H1 (cell line): ENCODE data around the gene SH3BP2. TPM values are rescaled to one million over a fixed set of nuclear protein-coding genes. Genes with fewer than 3 reads are reported as not detected.

Experiments used
- CTCF ChIA-PET: fragments of 300-600 bp; sonication (Branson Sonifier 250); formaldehyde crosslinking; loops from one replicate; lab custom pipeline; 2021; ENCODE audit not compliant: partially characterized antibody; lab: Charles Lee
- POLR2A ChIA-PET: fragments of 300-600 bp; sonication (Branson Sonifier 250); formaldehyde crosslinking; loops from one replicate; lab custom pipeline; 2021; ENCODE audit warnings: inconsistent platforms; ENCODE audit not compliant: partially characterized antibody; lab: Charles Lee
- DNase-seq, 2 experiments: peaks; one replicate each; pipeline versions ENCODE4 v3.0.0 to v3.0.0-alpha.2; 2010 to 2022; ENCODE audit warnings: low spot score in 2 of 2, low read depth in 1 of 2, mixed read lengths in 1 of 2
- FAIRE-seq: peaks from 2 replicates; lab custom pipeline; 2011; peaks lifted over from hg19 to GRCh38; lab: Jason Lieb, UNC
- H2AFZ ChIP-seq: 2 replicates; pipeline ENCODE4 v1.8.1; 2012; ENCODE audit warnings: low read length, inconsistent platforms
- H2AK5ac ChIP-seq: 2 replicates; pipeline ENCODE4 v1.6.1; 2013; ENCODE audit warnings: low read depth, low read length
- H2BK120ac ChIP-seq: replicated peaks from 2 replicates; pipeline ENCODE3; 2013; ENCODE audit warnings: low read depth, low read length, inconsistent platforms
- H2BK12ac ChIP-seq: 2 replicates; pipeline ENCODE4 v1.6.1; 2013; ENCODE audit warnings: low read depth, low read length
- H2BK15ac ChIP-seq: 2 replicates; pipeline ENCODE4 v1.6.1; 2013; ENCODE audit warnings: low read length
- H2BK20ac ChIP-seq: 2 replicates; pipeline ENCODE4 v1.6.1; 2013; ENCODE audit warnings: low read length
- H2BK5ac ChIP-seq: 2 replicates; pipeline ENCODE4 v1.6.1; 2013; ENCODE audit warnings: low read depth, low read length
- H3K14ac ChIP-seq: 2 replicates; pipeline ENCODE4 v1.6.1; 2013; ENCODE audit warnings: inconsistent platforms; ENCODE audit not compliant: insufficient read length
- H3K18ac ChIP-seq: 2 replicates; pipeline ENCODE4 v1.6.1; 2013; ENCODE audit warnings: low read length; ENCODE audit errors: extremely low read depth
- H3K23ac ChIP-seq: 2 replicates; pipeline ENCODE4 v1.6.1; 2013; ENCODE audit warnings: inconsistent platforms; ENCODE audit not compliant: insufficient read length
- H3K23me2 ChIP-seq: 2 replicates; pipeline ENCODE4 v1.6.1; 2013; ENCODE audit warnings: low read depth, low read length
- H3K27ac ChIP-seq: 2 replicates; pipeline ENCODE4 v1.6.1; 2011; ENCODE audit warnings: low read depth, low read length, inconsistent platforms
- H3K27me3 ChIP-seq, 4 experiments: replicated peaks in 1 of 4; 1 replicate in 1 of 4; 2 replicates in 3 of 4; pipeline versions ENCODE4 v1.6.1 to v1.8.1; 2011 to 2013; ENCODE audit warnings: low read length in 3 of 4, mild to moderate bottlenecking in 3 of 4, inconsistent platforms in 2 of 4, mixed read lengths in 2 of 4, moderate library complexity in 1 of 4; ENCODE audit not compliant: control insufficient read depth in 3 of 4, insufficient read depth in 3 of 4; ENCODE audit errors: extremely low read depth in 1 of 4
- H3K36me3 ChIP-seq, 4 experiments: 2 replicates each; pipeline versions ENCODE4 v1.6.1 to v1.8.1; 2011 to 2013; ENCODE audit warnings: mild to moderate bottlenecking in 4 of 4, low read length in 3 of 4, moderate library complexity in 2 of 4, control low read depth in 1 of 4, inconsistent platforms in 1 of 4; ENCODE audit not compliant: insufficient read depth in 4 of 4, control insufficient read depth in 2 of 4
- H3K4ac ChIP-seq: replicated peaks from 2 replicates; pipeline ENCODE3; 2013; ENCODE audit warnings: low read length, low read depth, mixed read lengths, inconsistent platforms; ENCODE audit not compliant: insufficient read length
- H3K4me1 ChIP-seq, 4 experiments: replicated peaks in 1 of 4; 1 replicate in 1 of 4; 2 replicates in 3 of 4; pipeline versions ENCODE4 v1.6.1 to v1.8.1; 2011 to 2013; ENCODE audit warnings: low read length in 3 of 4, inconsistent platforms in 2 of 4, mixed read lengths in 1 of 4; ENCODE audit not compliant: insufficient read depth in 4 of 4, control insufficient read depth in 3 of 4
- H3K4me2 ChIP-seq, 2 experiments: 2 replicates each; pipeline versions ENCODE4 v1.6.1 to v1.8.1; 2011 to 2013; ENCODE audit warnings: low read depth in 2 of 2, low read length in 2 of 2, control low read depth in 1 of 2, inconsistent platforms in 1 of 2, mild to moderate bottlenecking in 1 of 2; ENCODE audit not compliant: insufficient read depth in 1 of 2
- H3K4me3 ChIP-seq, 4 experiments: fragments of 200-600, 300-600 bp in 1 of 4; sonication (generic), shearing (Covaris generic), sonication (Bioruptor Twin) in 1 of 4; 2 replicates each; pipeline versions ENCODE4 v1.5.1 to v1.8.1; 2011 to 2016; ENCODE audit warnings: low read length in 4 of 4, low read depth in 3 of 4, control low read depth in 2 of 4, inconsistent platforms in 2 of 4, mild to moderate bottlenecking in 2 of 4, mixed read lengths in 1 of 4, moderate library complexity in 1 of 4; ENCODE audit not compliant: insufficient read depth in 2 of 4; ENCODE audit errors: extremely low read depth in 1 of 4
- H3K56ac ChIP-seq: replicated peaks from 2 replicates; pipeline ENCODE3; 2013; ENCODE audit warnings: low read depth, mild to moderate bottlenecking, mixed read lengths, low read length, inconsistent platforms; ENCODE audit not compliant: insufficient read length
- H3K79me1 ChIP-seq: 2 replicates; pipeline ENCODE4 v1.6.1; 2013; ENCODE audit warnings: low read depth, low read length, control low read depth
- H3K79me2 ChIP-seq, 2 experiments: 2 replicates each; pipeline versions ENCODE4 v1.6.1 to v1.8.1; 2012 to 2013; ENCODE audit warnings: low read length in 2 of 2, mild to moderate bottlenecking in 2 of 2, inconsistent platforms in 1 of 2; ENCODE audit not compliant: insufficient read depth in 2 of 2, control insufficient read depth in 1 of 2
- H3K9ac ChIP-seq, 4 experiments: replicated peaks in 1 of 4; 1 replicate in 1 of 4; 2 replicates in 3 of 4; pipeline versions ENCODE4 v1.6.1 to v1.8.1; 2011 to 2013; ENCODE audit warnings: low read depth in 3 of 4, low read length in 3 of 4, control low read depth in 2 of 4, mild to moderate bottlenecking in 2 of 4, moderate library complexity in 2 of 4, inconsistent platforms in 1 of 4; ENCODE audit errors: extremely low read depth in 1 of 4
- H3K9me3 ChIP-seq, 2 experiments: 2 replicates each; pipeline versions ENCODE4 v1.6.1 to v1.8.1; 2012 to 2013; ENCODE audit warnings: mild to moderate bottlenecking in 2 of 2, moderate library complexity in 2 of 2, control low read depth in 1 of 2, inconsistent platforms in 1 of 2, low read depth in 1 of 2, low read length in 1 of 2, mixed read lengths in 1 of 2; ENCODE audit not compliant: insufficient read depth in 2 of 2
- H4K20me1 ChIP-seq, 2 experiments: replicated peaks in 1 of 2; 2 replicates each; pipeline versions ENCODE3 to v1.8.1; 2011 to 2013; ENCODE audit warnings: inconsistent platforms in 2 of 2, low read length in 2 of 2, mild to moderate bottlenecking in 1 of 2; ENCODE audit not compliant: insufficient read depth in 2 of 2, control insufficient read depth in 1 of 2
- H4K5ac ChIP-seq: 2 replicates; pipeline ENCODE4 v1.6.1; 2013; ENCODE audit warnings: low read length, low read depth, mixed read lengths, inconsistent platforms; ENCODE audit not compliant: insufficient read length
- H4K8ac ChIP-seq: 2 replicates; pipeline ENCODE4 v1.8.0; 2013; ENCODE audit warnings: mild to moderate bottlenecking, moderate library complexity, low read length, inconsistent platforms; ENCODE audit not compliant: insufficient read depth; ENCODE audit errors: extremely low read depth
- H4K91ac ChIP-seq: replicated peaks from 2 replicates; pipeline ENCODE3; 2013; ENCODE audit warnings: low read length, mixed read lengths, inconsistent platforms; ENCODE audit not compliant: insufficient read length
- CTBP2 ChIP-seq: IDR thresholded peaks from 2 replicates; pipeline ENCODE4 v1.7.0; 2011; ENCODE audit warnings: borderline replicate concordance, mild to moderate bottlenecking, moderate library complexity, mixed read lengths, low read length; ENCODE audit not compliant: insufficient read depth, insufficient read length
- EP300 ChIP-seq, 2 experiments: IDR thresholded peaks; 1 replicate in 1 of 2; 2 replicates in 1 of 2; pipeline ENCODE4 v1.6.1; 2011 to 2012; ENCODE audit warnings: low read depth in 2 of 2, low read length in 2 of 2, mild to moderate bottlenecking in 2 of 2, borderline replicate concordance in 1 of 2, inconsistent platforms in 1 of 2, moderate library complexity in 1 of 2
- HDAC6 ChIP-seq: IDR thresholded peaks from one replicate; pipeline ENCODE4 v1.7.1; 2012; ENCODE audit warnings: low read depth, mild to moderate bottlenecking, inconsistent platforms, low read length, moderate library complexity
- KDM1A ChIP-seq: fragments of 200-600, 300-600 bp; sonication (generic); IDR thresholded peaks from 2 replicates; pipeline ENCODE4 v1.7.1; 2016; ENCODE audit warnings: mild to moderate bottlenecking, low read length, borderline replicate concordance
- KDM5A ChIP-seq: fragments of 200-600 bp; IDR thresholded peaks from 2 replicates; pipeline ENCODE4 v1.7.1; 2012; ENCODE audit warnings: mild to moderate bottlenecking, low read length, inconsistent platforms, mixed read lengths
- NANOG ChIP-seq: IDR thresholded peaks from 2 replicates; pipeline ENCODE4 v1.6.1; 2011; ENCODE audit warnings: low read length, low read depth, mild to moderate bottlenecking, inconsistent platforms; ENCODE audit not compliant: insufficient read depth, poor library complexity, severe bottlenecking
- PHF8 ChIP-seq: fragments of 200-600 bp; sonication (generic); conservative IDR thresholded peaks from 2 replicates; pipeline ENCODE4 v1.7.1; 2012; ENCODE audit warnings: low read depth, mild to moderate bottlenecking, inconsistent platforms, low read length, moderate library complexity
- POLR2AphosphoS5 ChIP-seq: IDR thresholded peaks from 2 replicates; pipeline ENCODE4 v1.6.1; 2011; ENCODE audit warnings: low read depth, low read length
- POU5F1 ChIP-seq: IDR thresholded peaks from 2 replicates; pipeline ENCODE4 v1.6.1; 2011; ENCODE audit warnings: low read depth, mild to moderate bottlenecking, low read length, moderate library complexity
- SIX5 ChIP-seq: IDR thresholded peaks from 2 replicates; pipeline ENCODE4 v1.6.1; 2011; ENCODE audit warnings: mild to moderate bottlenecking, low read depth, low read length
- SUZ12 ChIP-seq: fragments of 200-600 bp; sonication (generic); IDR thresholded peaks from 2 replicates; pipeline ENCODE4 v1.6.1; 2012; ENCODE audit warnings: mild to moderate bottlenecking, inconsistent platforms, low read length, moderate library complexity, mixed read lengths
- ZNF274 ChIP-seq: IDR thresholded peaks from 2 replicates; pipeline ENCODE4 v1.7.0; 2012; ENCODE audit warnings: low read length, borderline replicate concordance; ENCODE audit errors: extremely low read depth
- WGBS, 2 experiments: shearing (Covaris generic) in 1 of 2; methylation state at CpG; one replicate each; pipeline versions ENCODE4 v1.1.6 to v1.1.7; 2013 to 2015; ENCODE audit warnings: low lambda C conversion rate in 2 of 2, mixed read lengths in 2 of 2, inconsistent platforms in 1 of 2, low coverage in 1 of 2, missing lambda C conversion rate in 1 of 2; ENCODE audit not compliant: insufficient replicate concordance in 2 of 2, insufficient coverage in 1 of 2, insufficient read length in 1 of 2; ENCODE audit errors: extremely low coverage in 1 of 2, missing lambda C conversion rate in 1 of 2; 5-methylcytosine and 5-hydroxymethylcytosine counted together
- polyA plus RNA-seq, 7 experiments: library from polyadenylated mRNA; depleted of rRNA in 3 of 7; stranded (reverse) in 5 of 7; unstranded in 2 of 7; fragments of >200 nt in 5 of 7; fragments of 200-250 nt in 2 of 7; gene quantifications; 1 replicate in 5 of 7; 2 replicates in 1 of 7; 4 replicates in 1 of 7; pipeline versions ENCODE4 v1.2.1 to v1.2.3, GENCODE V29; 2011 to 2013; ENCODE audit warnings: missing spikeins in 2 of 7, mixed read lengths in 2 of 7
- total RNA-seq: library from RNA; stranded (reverse); fragmentation: NEBNext Ultra II Directional; extraction: Animal tissue kit (Norgen Biotek cat#: 25700); gene quantifications from 2 replicates; pipeline ENCODE4 v1.2.1, GENCODE V29; 2021

The SH3BP2 gene
- total and polyA plus RNA-seq, 2 of the 8 experiments (the other 6 are each of a cell fraction or from before 2014, with no cell fraction given) = 27.4 to 31.4 TPM

GRCh38 chr4:2767705-2768074 is 25.2 kb upstream of the SH3BP2 start:
- Histone ChIP-seq H3K36me3 (no peaks in the 10 kb centered on the region), H2BK120ac (no peak overlapping the region), H3K14ac (no peak overlapping the region), H2BK15ac (0 out of 2 replicates have a peak overlapping the region, but pooled peaks have one; percentile 92), H4K5ac (no peak overlapping the region), H4K8ac (no peak overlapping the region), H3K9me3 (no peaks in the 10 kb centered on the region), H3K9ac (no peak overlapping the region), H3K27ac (no peak overlapping the region), H2AK5ac (no peak overlapping the region), H4K20me1 (no peaks in the 10 kb centered on the region), H3K4me2 (no peak overlapping the region), H2BK20ac (0 out of 2 replicates have a peak overlapping the region, but pooled peaks have one; percentile 95), H3K56ac (no peak overlapping the region), H3K4me3 (no peak overlapping the region), H2BK12ac (0 out of 2 replicates have a peak overlapping the region, but pooled peaks have one; percentile 87), H3K23me2 (no peaks in the 10 kb centered on the region; the same call in 1 of the 2 replicates), H3K4me1 (peaks cover 0 to 7% (median 6%) of the 10 kb centered on the region in 4 experiments; a peak in 6 of 7 replicates), H3K79me2 (no peaks in the 10 kb centered on the region), H3K79me1 (no peaks in the 10 kb centered on the region), H4K91ac (peak overlapping the region; percentile 65), H2AFZ (no peak overlapping the region), H3K18ac (no peak overlapping the region), H3K4ac (no peak overlapping the region), H2BK5ac (no peak overlapping the region), H3K27me3 (0 out of 7 replicates have a peak, but pooled peaks cover 0 to 2% (median under 1%) of the 10 kb centered on the region in 4 experiments), H3K23ac (no peak overlapping the region)
- ChIA-PET CTCF (interaction anchor here (0.6 to 2.5 kb wide), 4 partner anchors 16 to 462 kb away, joined by 3 to 6 read pairs (median 4); no protein-coding TSS in a partner anchor), POLR2A (interaction anchor here (1.0 to 2.9 kb wide), 3 partner anchors 11 to 169 kb away, joined by 3 to 16 read pairs (median 7); no protein-coding TSS in a partner anchor)
- 85% methylated on average over 11 of the region's 11 CpGs; no CpG with 5 or more reads in 1 of the 2 experiments for WGBS, 2 experiments
- no peak for DNase-seq
- TF ChIP-seq SIX5 = no peak
- no peak for TF ChIP-seq KDM5A
- TF ChIP-seq POLR2AphosphoS5 = no peak
- TF ChIP-seq CTBP2 = no peak
- no peak for TF ChIP-seq EP300 (IDR thresholded peaks at IDR 0.05; ENCODE audit: borderline replicate concordance in 1 of 2, low read depth in 2 of 2, low read length in 2 of 2)
- no peak for TF ChIP-seq HDAC6
- TF ChIP-seq KDM1A = no peak
- TF ChIP-seq POU5F1 = no peak
- no peak for TF ChIP-seq SUZ12
- TF ChIP-seq ZNF274 = no peak
- TF ChIP-seq PHF8 = no peak
- TF ChIP-seq NANOG = no peak
- no peak for FAIRE-seq
